B cell (primary cell): ENCODE measurements around the gene RAB15. TPM values are rescaled to one million over a fixed set of nuclear protein-coding genes. Genes with fewer than 3 reads are reported as not detected.

Experiments
- ATAC-seq: fragments of 200-7000 bp; cut with Tn5 transposase; one replicate; pipeline ENCODE4 v1.10.0; 2021; ENCODE audit warnings: low read depth, mild to moderate bottlenecking, moderate number of reproducible peaks, moderate library complexity
- CTCF ChIA-PET: fragments of 350-600 bp; sonication (Branson Sonifier 250); formaldehyde crosslinking; loops from one replicate; lab custom pipeline; 2021; ENCODE audit warnings: antibody characterized with exemption, inconsistent platforms; lab: Charles Lee
- POLR2A ChIA-PET: fragments of 350-600 bp; sonication (Branson Sonifier 250); formaldehyde crosslinking; loops from one replicate; lab custom pipeline; 2021; ENCODE audit warnings: antibody characterized with exemption; lab: Charles Lee
- DNase-seq: peaks from one replicate; pipeline ENCODE4 v3.0.0; 2013
- H2AFZ ChIP-seq: 2 replicates; pipeline ENCODE4 v1.6.1; 2012; ENCODE audit warnings: mild to moderate bottlenecking, low read depth, low read length; ENCODE audit not compliant: insufficient read depth, poor library complexity, severe bottlenecking
- H3K27ac ChIP-seq, 2 donors: 1 replicate in 1 of 2; 2 replicates in 1 of 2; pipeline ENCODE4 v1.5.1; 2012 to 2013; ENCODE audit warnings: low read length in 2 of 2, mild to moderate bottlenecking in 2 of 2, moderate library complexity in 1 of 2
- H3K27me3 ChIP-seq, 4 experiments: fragments of 200-600 bp in 1 of 4; sonication (generic) in 1 of 4; replicated peaks in 1 of 4; 1 replicate in 2 of 4; 2 replicates in 2 of 4; pipeline versions ENCODE4 v1.6.1 to v1.7.0; 2013 to 2016; ENCODE audit warnings: low read length in 3 of 4, mild to moderate bottlenecking in 2 of 4, mixed read lengths in 1 of 4, moderate library complexity in 1 of 4; ENCODE audit not compliant: insufficient read depth in 4 of 4, control insufficient read depth in 3 of 4; ENCODE audit errors: control extremely low read depth in 1 of 4
- H3K36me3 ChIP-seq, 2 experiments: replicated peaks in 1 of 2; 1 replicate in 1 of 2; 2 replicates in 1 of 2; pipeline versions ENCODE4 v1.6.1 to v1.7.1; 2013; ENCODE audit warnings: low read length in 1 of 2; ENCODE audit not compliant: insufficient read depth in 2 of 2, control insufficient read depth in 1 of 2; ENCODE audit errors: control extremely low read depth in 1 of 2, extremely low read depth in 1 of 2
- H3K4me1 ChIP-seq, 2 donors: fragments of 200-600 bp in 1 of 2; sonication (generic) in 1 of 2; 1 replicate in 1 of 2; 2 replicates in 1 of 2; pipeline versions ENCODE4 v1.5.1 to v1.6.1; 2013 to 2017; ENCODE audit warnings: low read length in 2 of 2; ENCODE audit not compliant: control insufficient read depth in 2 of 2, insufficient read depth in 2 of 2
- H3K4me2 ChIP-seq: replicated peaks from 2 replicates; pipeline ENCODE3; 2012; ENCODE audit warnings: mild to moderate bottlenecking, low read depth, low read length; ENCODE audit not compliant: poor library complexity, severe bottlenecking
- H3K4me3 ChIP-seq, 5 experiments: fragments of 200-600 bp in 1 of 5; sonication (generic) in 1 of 5; 1 replicate in 3 of 5; 2 replicates in 2 of 5; pipeline versions ENCODE4 v1.5.1 to v1.7.0; 2011 to 2016; ENCODE audit warnings: low read length in 4 of 5, mild to moderate bottlenecking in 4 of 5, low read depth in 2 of 5, control low read depth in 1 of 5, moderate library complexity in 1 of 5; ENCODE audit not compliant: insufficient read depth in 1 of 5; ENCODE audit errors: control extremely low read depth in 1 of 5, extremely low read depth in 1 of 5
- H3K79me2 ChIP-seq: fragments of 200-600 bp; sonication (generic); one replicate; pipeline ENCODE4 v1.6.0; 2016; ENCODE audit warnings: low read length; ENCODE audit not compliant: control insufficient read depth, insufficient read depth
- H3K9ac ChIP-seq: fragments of 200-600 bp; sonication (generic); 2 replicates; pipeline ENCODE4 v1.6.1; 2017; ENCODE audit warnings: mild to moderate bottlenecking, low read length, moderate library complexity
- H3K9me3 ChIP-seq, 3 donors: one replicate each; pipeline versions ENCODE4 v1.6.1 to v1.7.1; 2013; ENCODE audit warnings: low read length in 2 of 3; ENCODE audit not compliant: control insufficient read depth in 2 of 3, insufficient read depth in 1 of 3; ENCODE audit errors: control extremely low read depth in 1 of 3
- H4K20me1 ChIP-seq: 2 replicates; pipeline ENCODE4 v1.6.0; 2012; ENCODE audit warnings: mild to moderate bottlenecking, low read length; ENCODE audit not compliant: insufficient read depth, control insufficient read depth, poor library complexity, severe bottlenecking
- H3K27ac Mint-ChIP-seq: one replicate; pipeline ENCODE4 v1.8.0; 2021; ENCODE audit warnings: mixed read lengths
- H3K27me3 Mint-ChIP-seq: one replicate; pipeline ENCODE4 v1.8.0; 2021; ENCODE audit warnings: mixed read lengths
- H3K4me1 Mint-ChIP-seq: one replicate; pipeline ENCODE4 v1.8.0; 2021; ENCODE audit warnings: mixed read lengths
- H3K4me3 Mint-ChIP-seq: one replicate; pipeline ENCODE4 v1.8.0; 2021; ENCODE audit warnings: mixed read lengths
- H3K9me3 Mint-ChIP-seq: one replicate; pipeline ENCODE4 v1.8.0; 2022; ENCODE audit warnings: mixed read lengths; ENCODE audit not compliant: insufficient read depth
- EZH2 ChIP-seq: IDR thresholded peaks from 2 replicates; pipeline ENCODE4 v1.6.1; 2012; ENCODE audit warnings: borderline replicate concordance, low read depth, mild to moderate bottlenecking, moderate library complexity, low read length; ENCODE audit not compliant: insufficient read depth, poor library complexity, severe bottlenecking
- WGBS: methylation state at CpG from one replicate; pipeline ENCODE4 v1.1.5; 2013; ENCODE audit warnings: missing lambda C conversion rate; ENCODE audit not compliant: insufficient coverage; 5-methylcytosine and 5-hydroxymethylcytosine counted together
- intact Hi-C: fragments of 100-400 bp; cut with micrococcal nuclease; formaldehyde crosslinking; loops from one replicate; pipeline ENCODE4 v1.10.0; 2022
- polyA plus RNA-seq: library from polyadenylated mRNA; depleted of rRNA; stranded (reverse); fragments of >200 nt; gene quantifications from 2 replicates; pipeline ENCODE4 v1.2.3, GENCODE V29; 2012
- total RNA-seq, 2 donors: library from RNA; stranded (reverse); fragments of 120-200 nt in 1 of 2; gene quantifications; 1 replicate in 1 of 2; 2 replicates in 1 of 2; pipeline versions ENCODE4 v1.2.3 to v1.2.4, GENCODE V29; 2013 to 2022
- TF ChIP-seq, protein P1 (sequence below): fragments of 200-600 bp; IDR thresholded peaks from one replicate; pipeline ENCODE4 v1.8.0; 2022; ENCODE audit warnings: antibody characterized with exemption, mild to moderate bottlenecking

Gene RAB15
- total and polyA plus RNA-seq, 2 donors (not counting 1 experiment from before 2014, with no cell fraction given) = 0.17 to 0.19 TPM

DNA sequence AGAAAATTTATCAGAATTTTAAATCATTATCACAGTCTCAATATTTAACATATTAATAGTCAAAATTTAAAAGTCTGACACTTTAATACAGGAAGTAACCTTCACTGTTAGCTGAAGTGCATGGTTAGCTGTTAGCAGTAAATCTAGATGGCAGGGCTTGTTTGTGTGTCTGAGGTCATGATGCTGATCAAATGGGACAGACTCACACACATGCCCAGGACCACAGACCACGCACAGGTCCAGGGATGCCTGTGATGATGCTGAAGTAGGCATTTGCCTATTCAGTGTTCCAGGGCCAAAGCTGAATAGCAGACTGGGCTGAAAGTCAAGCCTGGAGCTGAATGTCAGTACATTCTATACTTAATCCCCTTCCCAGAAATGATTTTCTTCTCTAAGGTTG, 35.1 kb upstream of the RAB15 start:
- Mint-ChIP-seq H3K27me3 (no peaks in the 10 kb centered on the region), H3K4me1 (peaks cover 2% of the 10 kb centered on the region), H3K4me3 (no peak overlapping the region), H3K27ac (no peak overlapping the region), H3K9me3 (no peaks in the 10 kb centered on the region)
- Histone ChIP-seq H3K4me2 (no peak overlapping the region), H4K20me1 (no peaks in the 10 kb centered on the region), H3K9ac (no peak overlapping the region), H3K4me1 (no peaks in the 10 kb centered on the region), H3K4me3 (no peak overlapping the region), H3K27ac (no peak overlapping the region), H3K9me3 (no peaks in the 10 kb centered on the region), H3K36me3 (peaks cover 0 to 12% of the 10 kb centered on the region in 2 experiments), H3K79me2 (no peaks in the 10 kb centered on the region), H2AFZ (no peak overlapping the region), H3K27me3 (no peaks in the 10 kb centered on the region)
- DNase-seq = no peak
- no peak for ATAC-seq
- TF ChIP-seq EZH2 = no peak
- TF ChIP-seq, protein P1, sequence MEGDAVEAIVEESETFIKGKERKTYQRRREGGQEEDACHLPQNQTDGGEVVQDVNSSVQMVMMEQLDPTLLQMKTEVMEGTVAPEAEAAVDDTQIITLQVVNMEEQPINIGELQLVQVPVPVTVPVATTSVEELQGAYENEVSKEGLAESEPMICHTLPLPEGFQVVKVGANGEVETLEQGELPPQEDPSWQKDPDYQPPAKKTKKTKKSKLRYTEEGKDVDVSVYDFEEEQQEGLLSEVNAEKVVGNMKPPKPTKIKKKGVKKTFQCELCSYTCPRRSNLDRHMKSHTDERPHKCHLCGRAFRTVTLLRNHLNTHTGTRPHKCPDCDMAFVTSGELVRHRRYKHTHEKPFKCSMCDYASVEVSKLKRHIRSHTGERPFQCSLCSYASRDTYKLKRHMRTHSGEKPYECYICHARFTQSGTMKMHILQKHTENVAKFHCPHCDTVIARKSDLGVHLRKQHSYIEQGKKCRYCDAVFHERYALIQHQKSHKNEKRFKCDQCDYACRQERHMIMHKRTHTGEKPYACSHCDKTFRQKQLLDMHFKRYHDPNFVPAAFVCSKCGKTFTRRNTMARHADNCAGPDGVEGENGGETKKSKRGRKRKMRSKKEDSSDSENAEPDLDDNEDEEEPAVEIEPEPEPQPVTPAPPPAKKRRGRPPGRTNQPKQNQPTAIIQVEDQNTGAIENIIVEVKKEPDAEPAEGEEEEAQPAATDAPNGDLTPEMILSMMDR = no peak
- intact Hi-C loops = no loop called here
- ChIA-PET POLR2A (no interaction called here), CTCF (no interaction called here)
- 100% methylated on average over 1 of the region's 1 CpG for WGBS

GRCh38 chr14:65006261-65006721, 34.2 kb upstream of the RAB15 start:
- ChIA-PET POLR2A (no interaction called here), CTCF (no interaction called here)
- H3K4me1 Mint-ChIP-seq = peaks cover 2% of the 10 kb centered on the region
- DNase-seq = no peak
- H3K9me3 ChIP-seq = no peaks in the 10 kb centered on the region
- peaks cover 0 to 9% of the 10 kb centered on the region in 2 experiments for H3K36me3 ChIP-seq
- H3K27me3 Mint-ChIP-seq = no peaks in the 10 kb centered on the region
- TF ChIP-seq, protein P1 = no peak
- no peak for TF ChIP-seq EZH2
- no peaks in the 10 kb centered on the region for H3K9me3 Mint-ChIP-seq
- no peak overlapping the region for H3K27ac ChIP-seq
- H3K27me3 ChIP-seq = no peaks in the 10 kb centered on the region
- WGBS = no CpG with 5 or more reads among the region's 6 CpGs
- intact Hi-C loops = no loop called here
- H3K4me2 ChIP-seq = no peak overlapping the region
- no peak overlapping the region for H3K4me3 ChIP-seq
- H2AFZ ChIP-seq = no peak overlapping the region
- H3K4me3 Mint-ChIP-seq = no peak overlapping the region
- H3K4me1 ChIP-seq = no peaks in the 10 kb centered on the region
- H3K79me2 ChIP-seq = no peaks in the 10 kb centered on the region
- H3K9ac ChIP-seq = no peak overlapping the region
- no peaks in the 10 kb centered on the region for H4K20me1 ChIP-seq
- ATAC-seq = no peak
- no peak overlapping the region for H3K27ac Mint-ChIP-seq
